ENCODE measurements around the gene GAB3.
A peak's percentile ranks its signal among the peaks of the same experiment; 100 is the strongest.
"Not testable (repeated sequence)": the region's sequence is repeated elsewhere in the genome, so short reads cannot be mapped to it uniquely, and the experiment has no call there.

GAB3 gene

GRCh38 chrX:154718616-154719015 lies 32.3 kb downstream of the GAB3 start:
- DNase-seq, result peak; percentile 79

GRCh38 chrX:154717824-154718223 lies 33.1 kb downstream of the GAB3 start:
- peak; percentile 85 for DNase-seq

- DNase-seq, result no peak
Measured at GRCh38 chrX:154715825-154716224, 35.1 kb downstream of the GAB3 start.

GRCh38 chrX:154714925-154715324 lies 36.0 kb downstream of the GAB3 start:
- DNase-seq, result peak; percentile 75

- DNase-seq, result no peak
Measured at GRCh38 chrX:154712781-154713740, 37.8 kb downstream of the GAB3 start.

- DNase-seq, result no peak
Measured at GRCh38 chrX:154711264-154711663, 39.6 kb downstream of the GAB3 start.

GRCh38 chrX:154710309-154710708 lies 40.6 kb downstream of the GAB3 start:
- DNase-seq, result no peak

- DNase-seq, result no peak
Measured at GRCh38 chrX:154698630-154699248, 52.1 kb downstream of the GAB3 start.

- no peak for DNase-seq
Measured at GRCh38 chrX:154696676-154697045, 54.2 kb downstream of the GAB3 start.

GRCh38 chrX:154695911-154696675 lies 54.8 kb downstream of the GAB3 start:
- no peak for DNase-seq

GRCh38 chrX:154693394-154693793 lies 57.5 kb downstream of the GAB3 start:
- DNase-seq, result no peak

GRCh38 chrX:154690438-154690837 lies 60.4 kb downstream of the GAB3 start:
- not testable (repeated sequence) for DNase-seq

GRCh38 chrX:154672084-154672483 lies 78.8 kb downstream of the GAB3 start:
- not testable (repeated sequence) for DNase-seq

- not testable (repeated sequence) for DNase-seq
Measured at GRCh38 chrX:154670848-154671247, 80.0 kb downstream of the GAB3 start.

GRCh38 chrX:154661899-154662298 lies 89.0 kb downstream of the GAB3 start:
- no peak for DNase-seq

- DNase-seq, result no peak
Measured at GRCh38 chrX:154661170-154661569, 89.7 kb downstream of the GAB3 start.

- DNase-seq, result no peak
Measured at GRCh38 chrX:154660541-154660940, 90.3 kb downstream of the GAB3 start.

- no peak for DNase-seq
Measured at GRCh38 chrX:154658957-154659356, 91.9 kb downstream of the GAB3 start.

GRCh38 chrX:154658187-154658586 lies 92.7 kb downstream of the GAB3 start:
- DNase-seq, result no peak

GRCh38 chrX:154657226-154657805 lies 93.6 kb downstream of the GAB3 start:
- DNase-seq, result no peak

GRCh38 chrX:154655786-154656185 lies 95.1 kb downstream of the GAB3 start:
- DNase-seq, result no peak

GRCh38 chrX:154655346-154655745 lies 95.5 kb downstream of the GAB3 start:
- no peak for DNase-seq

GRCh38 chrX:154654925-154655324 lies 96.0 kb downstream of the GAB3 start:
- no peak for DNase-seq
